Body of pancreas (tissue), 4 donors: ENCODE data around the gene ZNF574.

Experiments used
- POLR2A ChIP-seq, 3 donors: fragments of 450-650 bp; IDR thresholded peaks; one replicate each; pipeline ENCODE4 v1.6.1; 2016; ENCODE audit warnings: antibody characterized with exemption in 3 of 3, mild to moderate bottlenecking in 2 of 3
- TF ChIP-seq, protein P1 (sequence below), 7 experiments: fragments of 450-650 bp in 4 of 7; fragments of 200-600 bp in 3 of 7; sonication (generic) in 3 of 7; IDR thresholded peaks; one replicate each; pipeline ENCODE4 v1.5.1; 2016 to 2019; ENCODE audit warnings: antibody characterized with exemption in 7 of 7

GRCh38 chr19:42108527-42109389 is 32.8 kb downstream of the ZNF574 start:
- TF ChIP-seq POLR2A (IDR thresholded peaks at IDR 0.05): no peak
- TF ChIP-seq, protein P1, sequence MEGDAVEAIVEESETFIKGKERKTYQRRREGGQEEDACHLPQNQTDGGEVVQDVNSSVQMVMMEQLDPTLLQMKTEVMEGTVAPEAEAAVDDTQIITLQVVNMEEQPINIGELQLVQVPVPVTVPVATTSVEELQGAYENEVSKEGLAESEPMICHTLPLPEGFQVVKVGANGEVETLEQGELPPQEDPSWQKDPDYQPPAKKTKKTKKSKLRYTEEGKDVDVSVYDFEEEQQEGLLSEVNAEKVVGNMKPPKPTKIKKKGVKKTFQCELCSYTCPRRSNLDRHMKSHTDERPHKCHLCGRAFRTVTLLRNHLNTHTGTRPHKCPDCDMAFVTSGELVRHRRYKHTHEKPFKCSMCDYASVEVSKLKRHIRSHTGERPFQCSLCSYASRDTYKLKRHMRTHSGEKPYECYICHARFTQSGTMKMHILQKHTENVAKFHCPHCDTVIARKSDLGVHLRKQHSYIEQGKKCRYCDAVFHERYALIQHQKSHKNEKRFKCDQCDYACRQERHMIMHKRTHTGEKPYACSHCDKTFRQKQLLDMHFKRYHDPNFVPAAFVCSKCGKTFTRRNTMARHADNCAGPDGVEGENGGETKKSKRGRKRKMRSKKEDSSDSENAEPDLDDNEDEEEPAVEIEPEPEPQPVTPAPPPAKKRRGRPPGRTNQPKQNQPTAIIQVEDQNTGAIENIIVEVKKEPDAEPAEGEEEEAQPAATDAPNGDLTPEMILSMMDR (IDR thresholded peaks at IDR 0.05): peak; percentile 90 to 100 (median 99)
